ENCODE data around the gene RAD51C.
"Not testable (repeated sequence)": the region's sequence is repeated elsewhere in the genome, so short reads cannot be mapped to it uniquely, and the experiment has no call there.

RAD51C gene

GRCh38 chr17:58669853-58670252 lies 22.5 kb upstream of the RAD51C start:
- H3K79me2 ChIP-seq = no peaks in the 10 kb centered on the region
- H3K4me2 ChIP-seq (ENCODE audit: low read length) = no peak overlapping the region
- H3K4me1 ChIP-seq = no peaks in the 10 kb centered on the region
- no peak for TF ChIP-seq CTCF (IDR thresholded peaks at IDR 0.05)
- H3K27ac ChIP-seq = no peak overlapping the region
- H3K4me3 ChIP-seq (ENCODE audit: low read depth, low read length) = no peak overlapping the region
- H3K36me3 ChIP-seq (ENCODE audit: control insufficient read depth, insufficient read depth, low read length) = no peaks in the 10 kb centered on the region
- H2AFZ ChIP-seq = no peak overlapping the region
- H3K9me3 ChIP-seq (ENCODE audit: control insufficient read depth, low read length) = no peaks in the 10 kb centered on the region
- H3K9ac ChIP-seq = no peak overlapping the region
- no peaks in the 10 kb centered on the region for H3K27me3 ChIP-seq (ENCODE audit: control insufficient read depth, insufficient read depth, low read length)

GRCh38 chr17:58671969-58672368 lies 20.4 kb upstream of the RAD51C start:
- Histone ChIP-seq H3K9me3 (ENCODE audit: control insufficient read depth, low read length) (no peaks in the 10 kb centered on the region), H3K4me1 (no peaks in the 10 kb centered on the region), H3K9ac (no peak overlapping the region), H3K79me2 (no peaks in the 10 kb centered on the region), H3K27ac (no peak overlapping the region), H3K4me2 (ENCODE audit: low read length) (no peak overlapping the region), H3K4me3 (ENCODE audit: low read depth, low read length) (no peak overlapping the region), H3K27me3 (ENCODE audit: control insufficient read depth, insufficient read depth, low read length) (no peaks in the 10 kb centered on the region), H2AFZ (no peak overlapping the region), H3K36me3 (ENCODE audit: control insufficient read depth, insufficient read depth, low read length) (no peaks in the 10 kb centered on the region)
- no peak for TF ChIP-seq CTCF (IDR thresholded peaks at IDR 0.05)

GRCh38 chr17:58677194-58677880 lies 15.1 kb upstream of the RAD51C start:
- no peak overlapping the region for H3K4me3 ChIP-seq (ENCODE audit: low read depth, low read length)
- no peaks in the 10 kb centered on the region for H3K27me3 ChIP-seq (ENCODE audit: control insufficient read depth, insufficient read depth, low read length)
- no peak overlapping the region for H2AFZ ChIP-seq
- no peak overlapping the region for H3K9ac ChIP-seq
- H3K4me1 ChIP-seq = no peaks in the 10 kb centered on the region
- TF ChIP-seq CTCF (IDR thresholded peaks at IDR 0.05) = no peak
- H3K27ac ChIP-seq = no peak overlapping the region
- no peaks in the 10 kb centered on the region for H3K36me3 ChIP-seq (ENCODE audit: control insufficient read depth, insufficient read depth, low read length)
- no peaks in the 10 kb centered on the region for H3K79me2 ChIP-seq
- no peak overlapping the region for H3K4me2 ChIP-seq (ENCODE audit: low read length)
- no peaks in the 10 kb centered on the region for H3K9me3 ChIP-seq (ENCODE audit: control insufficient read depth, low read length)

- not testable (repeated sequence) for H3K27ac ChIP-seq; H3K9ac ChIP-seq; H3K4me3 ChIP-seq (ENCODE audit: low read depth, low read length); H2AFZ ChIP-seq; H3K9me3 ChIP-seq (ENCODE audit: control insufficient read depth, low read length); H3K79me2 ChIP-seq; H3K4me1 ChIP-seq; H3K27me3 ChIP-seq (ENCODE audit: control insufficient read depth, insufficient read depth, low read length); H3K4me2 ChIP-seq (ENCODE audit: low read length); H3K36me3 ChIP-seq (ENCODE audit: control insufficient read depth, insufficient read depth, low read length)
These were observed 14.1 kb upstream of the RAD51C start for GRCh38 chr17:58678287-58678686.

GRCh38 chr17:58679263-58680037 lies 13.0 kb upstream of the RAD51C start:
- H3K4me1 ChIP-seq = no peaks in the 10 kb centered on the region
- H3K9me3 ChIP-seq (ENCODE audit: control insufficient read depth, low read length) = no peaks in the 10 kb centered on the region
- H3K79me2 ChIP-seq = no peaks in the 10 kb centered on the region
- no peaks in the 10 kb centered on the region for H3K27me3 ChIP-seq (ENCODE audit: control insufficient read depth, insufficient read depth, low read length)
- no peak overlapping the region for H3K9ac ChIP-seq
- H3K36me3 ChIP-seq (ENCODE audit: control insufficient read depth, insufficient read depth, low read length) = no peaks in the 10 kb centered on the region
- H3K4me3 ChIP-seq (ENCODE audit: low read depth, low read length) = no peak overlapping the region
- H3K27ac ChIP-seq = no peak overlapping the region
- no peak overlapping the region for H3K4me2 ChIP-seq (ENCODE audit: low read length)
- no peak for TF ChIP-seq CTCF (IDR thresholded peaks at IDR 0.05)
- no peak overlapping the region for H2AFZ ChIP-seq
